NCI-H2107 treated with DMSO at 0.1 percent for 48 hours (cell line): ENCODE measurements around the gene SLC1A2.

Experiments used
- DNase-seq: peaks from one replicate; lab custom pipeline; 2025; ENCODE audit not compliant: unreplicated experiment; lab: John Stamatoyannopoulos, UW

The SLC1A2 gene

GRCh38 chr11:35352077-35352888, 67.1 kb downstream of the SLC1A2 start:
- no peak for DNase-seq

GRCh38 chr11:35349897-35350296, 69.5 kb downstream of the SLC1A2 start:
- no peak for DNase-seq

- no peak for DNase-seq
These were observed 70.3 kb downstream of the SLC1A2 start for GRCh38 chr11:35348898-35349687.

- DNase-seq, result no peak
These were observed 71.4 kb downstream of the SLC1A2 start for GRCh38 chr11:35347921-35348331.

- DNase-seq, result no peak
These were observed 72.0 kb downstream of the SLC1A2 start for GRCh38 chr11:35347173-35347878.

- DNase-seq, result no peak
These were observed 72.7 kb downstream of the SLC1A2 start for GRCh38 chr11:35346472-35347156.

GRCh38 chr11:35344681-35345574, 74.4 kb downstream of the SLC1A2 start:
- peak; percentile 17 for DNase-seq

GRCh38 chr11:35343033-35343598, 76.2 kb downstream of the SLC1A2 start:
- DNase-seq, result no peak

GRCh38 chr11:35340715-35341114, 78.6 kb downstream of the SLC1A2 start:
- no peak for DNase-seq

GRCh38 chr11:35340071-35340470, 79.3 kb downstream of the SLC1A2 start:
- no peak for DNase-seq

GRCh38 chr11:35338921-35339320, 80.4 kb downstream of the SLC1A2 start:
- DNase-seq, result no peak

- DNase-seq, result no peak
These were observed 81.4 kb downstream of the SLC1A2 start for GRCh38 chr11:35337914-35338305.

GRCh38 chr11:35337136-35337913, 82.0 kb downstream of the SLC1A2 start:
- DNase-seq, result no peak

GRCh38 chr11:35336726-35337125, 82.6 kb downstream of the SLC1A2 start:
- DNase-seq, result no peak

- DNase-seq, result no peak
These were observed 84.1 kb downstream of the SLC1A2 start for GRCh38 chr11:35335226-35335625.

- DNase-seq, result peak; percentile 2
These were observed 84.8 kb downstream of the SLC1A2 start for GRCh38 chr11:35334385-35335090.

- no peak for DNase-seq
These were observed 86.8 kb downstream of the SLC1A2 start for GRCh38 chr11:35332524-35332923.

GRCh38 chr11:35330931-35331330, 88.4 kb downstream of the SLC1A2 start:
- DNase-seq, result no peak
